Ammon's horn (tissue), 1 donor: ENCODE data around the gene ANKRD40CL.

Experiments
- DNase-seq: peaks from one replicate; pipeline ENCODE4 v3.0.0-alpha.2; 2016; ENCODE audit warnings: low spot score

The ANKRD40CL gene

DNA sequence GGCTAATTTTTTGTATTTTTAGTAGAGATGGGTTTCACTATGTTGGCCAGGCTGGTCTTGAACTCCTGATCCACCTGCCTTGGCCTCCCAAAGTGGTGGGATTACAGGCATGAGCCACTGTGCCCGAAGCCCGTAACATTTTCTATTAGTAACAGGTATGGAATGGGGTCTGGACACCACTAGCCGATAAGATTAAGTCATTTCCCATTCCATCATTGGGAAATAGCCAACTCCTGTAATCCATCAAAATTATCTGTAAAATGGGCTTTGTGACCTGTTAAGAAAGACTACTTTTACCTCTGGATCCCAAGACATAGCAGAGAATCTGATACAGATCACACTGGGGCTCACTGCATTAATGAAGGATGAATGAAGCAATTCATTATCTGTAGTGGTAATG is 51.8 kb downstream of the ANKRD40CL start:
- DNase-seq, result no peak

DNA sequence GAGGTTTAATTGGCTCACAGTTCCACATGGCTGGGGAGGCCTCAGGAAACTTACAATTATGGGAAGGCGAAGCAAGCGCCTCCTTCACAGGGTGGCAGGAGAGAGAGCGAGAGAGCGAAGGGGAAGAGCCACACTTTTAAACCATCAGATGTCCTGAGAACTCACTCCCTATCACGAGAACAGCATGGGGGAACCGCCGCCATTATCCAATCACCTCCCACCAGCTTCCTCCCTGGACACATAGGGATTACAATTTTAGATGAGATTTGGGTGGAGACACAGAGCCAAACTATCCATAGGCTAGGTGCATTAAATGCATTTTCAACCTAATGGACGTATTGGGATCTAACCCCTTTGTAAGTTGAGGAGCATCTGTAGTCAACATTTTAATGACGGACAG is 54.7 kb downstream of the ANKRD40CL start:
- no peak for DNase-seq
